Thoracic aorta (tissue), 2 donors: Measurements from ENCODE around the gene ABCC2. TPM values are rescaled to one million over a fixed set of nuclear protein-coding genes. Genes with fewer than 3 reads are reported as not detected.

ENCODE experiments used
- ATAC-seq: fragments of 150-250 bp; one replicate; pipeline ENCODE4 v1.8.0; 2017; ENCODE audit warnings: low read depth; ENCODE audit not compliant: insufficient number of reproducible peaks, low FRiP score
- DNase-seq: peaks from one replicate; pipeline ENCODE4 v3.0.0-alpha.2; 2020; ENCODE audit warnings: low spot score
- H3K27ac ChIP-seq, 2 donors: fragments of 200-600 bp; sonication (generic); 1 replicate in 1 of 2; 2 replicates in 1 of 2; pipeline ENCODE4 v1.5.1; 2016; ENCODE audit warnings: mild to moderate bottlenecking in 2 of 2, moderate library complexity in 2 of 2
- H3K27me3 ChIP-seq: fragments of 200-600 bp; sonication (generic); replicated peaks from 2 replicates; pipeline ENCODE4 v1.6.0; 2016; ENCODE audit warnings: mild to moderate bottlenecking; ENCODE audit not compliant: insufficient read depth
- H3K36me3 ChIP-seq: fragments of 200-600 bp; sonication (generic); one replicate; pipeline ENCODE4 v1.5.1; 2016
- H3K4me1 ChIP-seq, 2 donors: fragments of 200-600 bp; sonication (generic); 1 replicate in 1 of 2; 2 replicates in 1 of 2; pipeline versions ENCODE4 v1.5.1 to v1.6.0; 2016; ENCODE audit warnings: low read depth in 2 of 2, mild to moderate bottlenecking in 1 of 2; ENCODE audit not compliant: control insufficient read depth in 1 of 2
- H3K4me3 ChIP-seq: fragments of 200-600 bp; sonication (generic); 2 replicates; pipeline ENCODE4 v1.5.1; 2016; ENCODE audit warnings: mild to moderate bottlenecking
- H3K9me3 ChIP-seq: fragments of 200-600 bp; sonication (generic); 2 replicates; pipeline ENCODE4 v1.5.1; 2016
- CTCF ChIP-seq: fragments of 200-600 bp; sonication (generic); IDR thresholded peaks from one replicate; pipeline ENCODE4 v1.5.1; 2019; ENCODE audit warnings: antibody characterized with exemption
- total RNA-seq, 2 donors: library from RNA; depleted of rRNA; stranded (reverse); fragments of >200 nt; gene quantifications; one replicate each; pipeline versions ENCODE4 v1.1.0 to v1.2.3, GENCODE V29; 2016

ABCC2 gene
- total RNA-seq, 2 donors from 2014 or later, result 0.71 to 1.2 TPM

DNA sequence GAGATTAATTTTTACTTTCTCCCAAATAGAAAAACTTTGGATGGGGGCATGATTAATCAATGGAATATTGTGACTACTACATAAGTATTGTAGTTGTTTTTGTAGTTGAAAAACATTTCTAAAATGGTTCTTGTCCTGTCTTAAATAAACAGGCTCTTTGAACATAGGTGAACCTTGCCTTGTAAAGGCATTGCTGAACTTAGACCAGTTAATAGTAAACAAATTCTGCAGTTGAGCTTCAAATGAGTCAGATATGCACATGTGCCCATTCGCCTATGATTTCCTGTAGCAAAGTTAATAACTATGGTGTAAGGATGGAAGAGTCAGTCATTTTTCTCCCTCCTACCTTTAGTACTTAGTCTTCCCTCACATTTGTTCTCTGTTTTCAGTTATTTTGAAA, 27.8 kb upstream of the ABCC2 start:
- TF ChIP-seq CTCF, result no peak
- ATAC-seq, result no peak
- no peak for DNase-seq

DNA sequence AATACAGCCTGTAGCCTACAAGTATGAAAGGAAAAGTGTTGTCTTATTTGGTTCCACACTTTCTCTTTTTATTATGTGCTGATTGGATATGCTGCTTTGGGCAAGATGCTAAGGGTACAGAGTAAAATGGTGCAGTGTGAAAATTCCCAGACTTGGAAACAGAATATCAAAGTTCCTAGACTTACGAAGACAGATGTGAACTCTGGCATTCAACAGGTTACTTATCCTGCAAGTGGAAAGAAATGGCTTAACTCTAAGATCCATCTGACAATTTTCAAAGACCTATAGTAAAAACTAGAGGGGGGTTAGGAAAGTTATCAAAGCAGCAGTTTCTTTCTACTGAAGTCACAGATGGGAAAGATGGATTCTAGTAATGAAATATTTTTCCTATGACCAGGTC, 26.3 kb upstream of the ABCC2 start:
- Histone ChIP-seq H3K36me3 (peaks cover 53% of the 10 kb centered on the region), H3K27me3 (no peaks in the 10 kb centered on the region), H3K4me3 (no peak overlapping the region), H3K9me3 (peaks cover 3% of the 10 kb centered on the region), H3K27ac (no peak overlapping the region), H3K4me1 (no peaks in the 10 kb centered on the region)
- ATAC-seq, result no peak
- no peak for DNase-seq
- TF ChIP-seq CTCF, result no peak

More for the DNA sequence above, 27.8 kb upstream of the ABCC2 start:
- no peak overlapping the region for H3K27ac ChIP-seq
- H3K36me3 ChIP-seq, result peaks cover 41% of the 10 kb centered on the region
- H3K4me3 ChIP-seq, result no peak overlapping the region
- no peaks in the 10 kb centered on the region for H3K9me3 ChIP-seq
- no peaks in the 10 kb centered on the region for H3K27me3 ChIP-seq
- no peaks in the 10 kb centered on the region for H3K4me1 ChIP-seq

- no peaks in the 10 kb centered on the region for H3K4me1 ChIP-seq
- no peak for TF ChIP-seq CTCF
- no peak overlapping the region for H3K27ac ChIP-seq
- DNase-seq (no peak), ATAC-seq (no peak)
- no peak overlapping the region for H3K4me3 ChIP-seq
- H3K27me3 ChIP-seq, result no peaks in the 10 kb centered on the region
- H3K9me3 ChIP-seq, result peaks cover 3% of the 10 kb centered on the region
- H3K36me3 ChIP-seq, result peaks cover 51% of the 10 kb centered on the region
Measured at GRCh38 chr10:99758211-99758891, 24.1 kb upstream of the ABCC2 start.

DNA sequence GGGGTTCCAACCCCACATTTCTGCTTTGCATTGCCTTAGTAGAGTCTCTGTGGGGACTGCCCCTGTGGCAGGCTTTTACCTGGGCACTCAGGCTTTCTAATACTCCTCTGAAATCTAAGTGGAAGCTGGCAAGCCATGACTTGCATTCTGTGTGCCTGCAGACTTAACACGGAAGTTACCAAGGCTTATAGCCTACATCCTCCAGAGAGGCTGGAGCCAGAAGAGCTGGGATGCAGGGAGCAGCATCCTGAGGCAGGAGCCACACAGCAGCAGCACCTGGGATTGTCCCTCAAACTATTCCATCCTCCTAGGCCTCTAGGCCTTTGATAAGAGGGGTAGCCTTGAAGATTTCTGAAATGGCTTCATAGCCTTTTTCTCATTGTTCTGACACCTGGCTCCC, 22.1 kb upstream of the ABCC2 start:
- Histone ChIP-seq H3K27me3 (no peaks in the 10 kb centered on the region), H3K36me3 (peaks cover 36% of the 10 kb centered on the region), H3K27ac (no peak overlapping the region), H3K4me1 (no peaks in the 10 kb centered on the region), H3K4me3 (no peak overlapping the region), H3K9me3 (peaks cover 3% of the 10 kb centered on the region)
- ATAC-seq (no peak), DNase-seq (no peak)
- no peak for TF ChIP-seq CTCF

- no peak for DNase-seq
- no peak overlapping the region for H3K4me3 ChIP-seq
- H3K9me3 ChIP-seq, result peaks cover 3% of the 10 kb centered on the region
- TF ChIP-seq CTCF, result no peak
- no peaks in the 10 kb centered on the region for H3K4me1 ChIP-seq
- H3K36me3 ChIP-seq, result peaks cover 27% of the 10 kb centered on the region
- H3K27me3 ChIP-seq, result no peaks in the 10 kb centered on the region
- no peak for ATAC-seq
- no peak overlapping the region for H3K27ac ChIP-seq
Measured at GRCh38 chr10:99761365-99761764, 21.1 kb upstream of the ABCC2 start.
